Measurements from ENCODE around the gene ARHGEF3. TPM values are rescaled to one million over a fixed set of nuclear protein-coding genes. Genes with fewer than 3 reads are reported as not detected.
A peak's percentile ranks its signal among the peaks of the same experiment; 100 is the strongest.

The ARHGEF3 gene
- total and polyA plus RNA-seq, 2 experiments from 2014 or later = 41.7 to 63.8 TPM

DNA sequence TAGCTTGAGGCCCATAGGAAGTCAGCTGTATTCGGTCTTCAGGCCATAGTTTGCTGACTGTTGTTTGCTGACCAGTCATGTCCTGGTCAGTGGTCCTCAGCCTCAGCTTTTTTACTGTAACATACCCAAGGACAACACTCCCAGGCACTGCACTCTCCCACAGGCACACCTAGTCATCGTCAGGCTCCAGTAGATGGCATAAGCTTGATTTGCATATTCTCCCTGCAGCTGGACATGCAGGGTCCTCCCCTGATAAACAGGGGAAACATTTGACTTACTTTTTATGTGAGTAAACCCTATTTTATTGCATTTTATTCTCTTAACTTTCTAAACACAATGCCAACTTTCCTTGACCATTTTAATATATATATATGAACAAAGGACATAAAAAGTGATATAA, 22.9 kb downstream of the ARHGEF3 start:
- no peak overlapping the region for H3K4me3 ChIP-seq
- H3K9me3 ChIP-seq (ENCODE audit: low read depth) = no peaks in the 10 kb centered on the region
- H3K9me2 ChIP-seq (replicated peaks; ENCODE audit: insufficient read depth) = no peaks in the 10 kb centered on the region
- no peaks in the 10 kb centered on the region for H3K36me3 ChIP-seq (replicated peaks; ENCODE audit: insufficient read depth, low read depth)
- no peak for DNase-seq (ENCODE audit: low spot score)
- H3K27ac ChIP-seq = no peak overlapping the region
- H3K4me1 ChIP-seq (ENCODE audit: insufficient read depth) = peaks cover 44% of the 10 kb centered on the region
- H4K20me1 ChIP-seq (ENCODE audit: insufficient read depth, poor library complexity, severe bottlenecking) = peaks cover 75% of the 10 kb centered on the region
- no peak for TF ChIP-seq EZH2 (IDR thresholded peaks at IDR 0.05; ENCODE audit: borderline replicate concordance)
- TF ChIP-seq, protein P1, sequence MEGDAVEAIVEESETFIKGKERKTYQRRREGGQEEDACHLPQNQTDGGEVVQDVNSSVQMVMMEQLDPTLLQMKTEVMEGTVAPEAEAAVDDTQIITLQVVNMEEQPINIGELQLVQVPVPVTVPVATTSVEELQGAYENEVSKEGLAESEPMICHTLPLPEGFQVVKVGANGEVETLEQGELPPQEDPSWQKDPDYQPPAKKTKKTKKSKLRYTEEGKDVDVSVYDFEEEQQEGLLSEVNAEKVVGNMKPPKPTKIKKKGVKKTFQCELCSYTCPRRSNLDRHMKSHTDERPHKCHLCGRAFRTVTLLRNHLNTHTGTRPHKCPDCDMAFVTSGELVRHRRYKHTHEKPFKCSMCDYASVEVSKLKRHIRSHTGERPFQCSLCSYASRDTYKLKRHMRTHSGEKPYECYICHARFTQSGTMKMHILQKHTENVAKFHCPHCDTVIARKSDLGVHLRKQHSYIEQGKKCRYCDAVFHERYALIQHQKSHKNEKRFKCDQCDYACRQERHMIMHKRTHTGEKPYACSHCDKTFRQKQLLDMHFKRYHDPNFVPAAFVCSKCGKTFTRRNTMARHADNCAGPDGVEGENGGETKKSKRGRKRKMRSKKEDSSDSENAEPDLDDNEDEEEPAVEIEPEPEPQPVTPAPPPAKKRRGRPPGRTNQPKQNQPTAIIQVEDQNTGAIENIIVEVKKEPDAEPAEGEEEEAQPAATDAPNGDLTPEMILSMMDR (IDR thresholded peaks at IDR 0.05; ENCODE audit: poor library complexity) = no peak
- 82% methylated on average over 2 of the region's 2 CpGs for whole genome bisulfite sequencing (ENCODE audit: low lambda C conversion rate, missing lambda C conversion rate)
- no peaks in the 10 kb centered on the region for H3K27me3 ChIP-seq
- no peak overlapping the region for H3K4me2 ChIP-seq
- H2AFZ ChIP-seq = no peak overlapping the region
- peaks cover 88% of the 10 kb centered on the region for H3K79me2 ChIP-seq

DNA sequence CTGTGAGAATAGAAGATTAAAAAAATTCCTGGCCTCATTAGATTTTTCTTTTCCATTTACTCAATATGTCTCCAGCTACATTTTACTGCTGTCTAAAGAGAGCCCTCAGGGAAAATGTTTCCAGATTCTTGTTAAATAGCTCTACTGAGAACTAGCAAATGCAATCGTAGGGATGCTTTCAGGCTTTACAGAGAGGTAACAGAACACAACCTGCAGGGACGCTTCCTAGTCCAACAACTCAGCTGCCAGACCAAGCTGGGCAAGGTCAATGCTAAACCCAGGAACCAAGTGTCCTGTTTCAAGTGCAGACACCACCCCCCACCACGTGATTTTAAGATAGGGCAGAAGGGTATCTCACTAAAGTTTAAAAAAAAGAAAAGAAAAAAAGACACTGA, 25.2 kb downstream of the ARHGEF3 start:
- Histone ChIP-seq H3K4me2 (peak overlapping the region; percentile 61), H2AFZ (no peak overlapping the region), H3K4me1 (ENCODE audit: insufficient read depth) (peaks cover 23% of the 10 kb centered on the region), H3K27me3 (no peaks in the 10 kb centered on the region), H3K4me3 (no peak overlapping the region), H3K27ac (peak overlapping the region; percentile 33), H3K9me3 (ENCODE audit: low read depth) (no peaks in the 10 kb centered on the region), H4K20me1 (ENCODE audit: insufficient read depth, poor library complexity, severe bottlenecking) (peaks cover 65% of the 10 kb centered on the region), H3K9me2 (replicated peaks; ENCODE audit: insufficient read depth) (no peaks in the 10 kb centered on the region), H3K79me2 (peaks cover 86% of the 10 kb centered on the region), H3K36me3 (replicated peaks; ENCODE audit: insufficient read depth, low read depth) (no peaks in the 10 kb centered on the region)
- TF ChIP-seq EZH2 (IDR thresholded peaks at IDR 0.05; ENCODE audit: borderline replicate concordance) (no peak), EZH2phosphoT487 (IDR thresholded peaks at IDR 0.05; ENCODE audit: low read depth, severe bottlenecking, unreplicated experiment) (no peak)
- TF ChIP-seq, protein P1 (IDR thresholded peaks at IDR 0.05; ENCODE audit: poor library complexity) = no peak
- DNase-seq (ENCODE audit: low spot score) = no peak
- 52% methylated on average over 3 of the region's 3 CpGs for WGBS (ENCODE audit: low lambda C conversion rate, missing lambda C conversion rate)

DNA sequence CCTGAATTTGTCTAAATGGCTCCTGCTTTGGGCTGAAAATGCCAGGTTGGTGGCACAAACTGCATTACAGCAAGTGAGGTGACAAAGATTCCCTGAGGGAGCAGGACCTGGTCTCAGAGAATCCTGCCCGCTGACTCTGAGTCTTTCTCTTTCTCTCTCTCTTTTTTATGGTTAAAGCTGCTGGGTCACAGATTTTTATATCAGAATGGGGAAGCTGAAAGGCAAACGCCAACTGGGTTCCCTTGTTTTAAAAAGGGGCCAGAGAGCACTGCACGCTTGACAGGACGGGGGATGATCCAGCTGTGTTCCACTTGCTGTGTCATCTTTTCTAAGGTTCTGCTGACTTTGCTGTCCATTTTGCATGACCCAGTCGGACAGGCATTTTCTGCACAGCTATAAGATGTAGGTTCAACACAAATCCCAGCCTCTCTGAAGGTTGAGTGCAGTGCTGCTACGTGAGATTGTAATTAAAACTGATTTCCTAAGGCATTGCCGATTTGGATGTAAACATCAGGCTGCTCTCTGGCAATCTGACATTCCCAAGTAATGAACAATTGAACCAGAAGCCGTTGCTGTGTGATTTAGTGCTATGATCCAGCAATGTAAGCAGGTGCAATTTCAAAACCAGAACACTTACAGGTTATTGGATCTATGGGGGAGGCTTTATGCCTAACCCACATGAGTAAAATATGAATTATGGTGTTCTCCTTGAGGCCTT, 25.8 kb downstream of the ARHGEF3 start:
- WGBS (ENCODE audit: low lambda C conversion rate, missing lambda C conversion rate) = 65% methylated on average over 8 of the region's 8 CpGs
- H4K20me1 ChIP-seq (ENCODE audit: insufficient read depth, poor library complexity, severe bottlenecking) = peaks cover 70% of the 10 kb centered on the region
- H3K79me2 ChIP-seq = peaks cover 87% of the 10 kb centered on the region
- TF ChIP-seq EZH2 (IDR thresholded peaks at IDR 0.05; ENCODE audit: borderline replicate concordance) (no peak), EZH2phosphoT487 (IDR thresholded peaks at IDR 0.05; ENCODE audit: low read depth, severe bottlenecking, unreplicated experiment) (no peak)
- TF ChIP-seq, protein P1 (IDR thresholded peaks at IDR 0.05; ENCODE audit: poor library complexity) = no peak
- H3K27ac ChIP-seq = peak overlapping the region; percentile 33
- H2AFZ ChIP-seq = no peak overlapping the region
- H3K36me3 ChIP-seq (replicated peaks; ENCODE audit: insufficient read depth, low read depth) = no peaks in the 10 kb centered on the region
- H3K4me1 ChIP-seq (ENCODE audit: insufficient read depth) = peaks cover 19% of the 10 kb centered on the region
- DNase-seq (ENCODE audit: low spot score) = no peak
- H3K4me3 ChIP-seq = no peak overlapping the region
- no peaks in the 10 kb centered on the region for H3K9me3 ChIP-seq (ENCODE audit: low read depth)
- peak overlapping the region; percentile 61 for H3K4me2 ChIP-seq
- no peaks in the 10 kb centered on the region for H3K9me2 ChIP-seq (replicated peaks; ENCODE audit: insufficient read depth)
- H3K27me3 ChIP-seq = no peaks in the 10 kb centered on the region
